SU-DHL-6 (cell line): Measurements from ENCODE around the gene CYP2D6.
"Not testable (repeated sequence)": the region's sequence is repeated elsewhere in the genome, so short reads cannot be mapped to it uniquely, and the experiment has no call there.

Source experiments
- H2AFZ ChIP-seq: fragments of 200-600 bp; sonication (generic); 2 replicates; pipeline ENCODE4 v1.6.1; 2014; ENCODE audit warnings: low read depth, mild to moderate bottlenecking, moderate library complexity, mixed read lengths, antibody characterized with exemption, low read length; ENCODE audit not compliant: severe bottlenecking
- H3F3A ChIP-seq: fragments of 200-600 bp; shearing (Covaris generic); 2 replicates; pipeline ENCODE4 v1.6.0; 2016; ENCODE audit warnings: antibody characterized with exemption, mild to moderate bottlenecking; ENCODE audit not compliant: insufficient read depth
- H3K27ac ChIP-seq: fragments of 200-600 bp; sonication (generic); 2 replicates; pipeline ENCODE4 v1.5.1; 2016; ENCODE audit warnings: low read depth, mild to moderate bottlenecking, low read length, moderate library complexity, mixed read lengths
- H3K27me3 ChIP-seq: fragments of 200-600 bp; sonication (generic), shearing (Covaris generic); 2 replicates; pipeline ENCODE4 v1.6.0; 2014; ENCODE audit warnings: mild to moderate bottlenecking, low read length
- H3K36me3 ChIP-seq: fragments of 200-600 bp; sonication (generic); 2 replicates; pipeline ENCODE4 v1.6.1; 2014; ENCODE audit warnings: mild to moderate bottlenecking, low read length, mixed read lengths
- H3K4me2 ChIP-seq: fragments of 300-600, 200-600 bp; shearing (Covaris generic), sonication (generic); 2 replicates; pipeline ENCODE4 v1.6.0; 2014; ENCODE audit warnings: low read length, low read depth, mild to moderate bottlenecking; ENCODE audit not compliant: poor library complexity, severe bottlenecking
- H3K4me3 ChIP-seq: fragments of 200-600 bp; sonication (generic); 2 replicates; pipeline ENCODE4 v1.5.1; 2014; ENCODE audit warnings: antibody characterized with exemption, low read length, mild to moderate bottlenecking, mixed read lengths; ENCODE audit not compliant: insufficient read depth, poor library complexity, severe bottlenecking
- H3K79me2 ChIP-seq: fragments of 200-600 bp; sonication (generic); 2 replicates; pipeline ENCODE4 v1.6.1; 2014; ENCODE audit warnings: mild to moderate bottlenecking, low read length, moderate library complexity; ENCODE audit not compliant: insufficient read depth
- H3K9ac ChIP-seq: fragments of 200-600 bp; sonication (generic); 2 replicates; pipeline ENCODE4 v1.7.0; 2014; ENCODE audit warnings: mild to moderate bottlenecking, low read length
- H3K9me2 ChIP-seq: fragments of 200-600 bp; sonication (generic); replicated peaks from 2 replicates; pipeline ENCODE4 v1.6.1; 2014; ENCODE audit warnings: low read length; ENCODE audit not compliant: insufficient read depth
- H3K9me3 ChIP-seq: fragments of 200-600 bp; sonication (generic); 2 replicates; pipeline ENCODE4 v1.6.1; 2014; ENCODE audit warnings: low read length, mixed read lengths; ENCODE audit not compliant: insufficient read depth
- H4K20me1 ChIP-seq: fragments of 200-600 bp; sonication (generic); 2 replicates; pipeline ENCODE4 v1.6.1; 2014; ENCODE audit warnings: low read depth, mild to moderate bottlenecking, antibody characterized with exemption, low read length, moderate library complexity, mixed read lengths
- CTCF ChIP-seq: fragments of 200-600 bp; sonication (generic); IDR thresholded peaks from one replicate; pipeline ENCODE4 v1.5.1; 2017; ENCODE audit warnings: antibody characterized with exemption, mild to moderate bottlenecking, low read length, moderate library complexity; ENCODE audit not compliant: insufficient read depth, poor library complexity, severe bottlenecking
- EZH2phosphoT487 ChIP-seq: fragments of 200-600 bp; sonication (generic), shearing (Covaris generic); conservative IDR thresholded peaks from 2 replicates; pipeline ENCODE4 v1.6.1; 2018; ENCODE audit warnings: mild to moderate bottlenecking, antibody characterized with exemption, low read length, moderate library complexity, mixed read lengths

Gene CYP2D6

GRCh38 chr22:42152661-42153270 is 22.2 kb upstream of the CYP2D6 start:
- no peaks in the 10 kb centered on the region for H4K20me1 ChIP-seq
- H2AFZ ChIP-seq, result no peak overlapping the region
- H3K9ac ChIP-seq, result no peak overlapping the region
- H3K9me2 ChIP-seq, result no peaks in the 10 kb centered on the region
- H3K9me3 ChIP-seq, result no peaks in the 10 kb centered on the region
- H3K36me3 ChIP-seq, result no peaks in the 10 kb centered on the region
- no peaks in the 10 kb centered on the region for H3F3A ChIP-seq
- H3K4me2 ChIP-seq, result no peak overlapping the region
- no peak overlapping the region for H3K4me3 ChIP-seq
- TF ChIP-seq CTCF, result no peak
- TF ChIP-seq EZH2phosphoT487, result no peak
- H3K79me2 ChIP-seq, result no peaks in the 10 kb centered on the region
- no peaks in the 10 kb centered on the region for H3K27me3 ChIP-seq
- H3K27ac ChIP-seq, result no peak overlapping the region

DNA sequence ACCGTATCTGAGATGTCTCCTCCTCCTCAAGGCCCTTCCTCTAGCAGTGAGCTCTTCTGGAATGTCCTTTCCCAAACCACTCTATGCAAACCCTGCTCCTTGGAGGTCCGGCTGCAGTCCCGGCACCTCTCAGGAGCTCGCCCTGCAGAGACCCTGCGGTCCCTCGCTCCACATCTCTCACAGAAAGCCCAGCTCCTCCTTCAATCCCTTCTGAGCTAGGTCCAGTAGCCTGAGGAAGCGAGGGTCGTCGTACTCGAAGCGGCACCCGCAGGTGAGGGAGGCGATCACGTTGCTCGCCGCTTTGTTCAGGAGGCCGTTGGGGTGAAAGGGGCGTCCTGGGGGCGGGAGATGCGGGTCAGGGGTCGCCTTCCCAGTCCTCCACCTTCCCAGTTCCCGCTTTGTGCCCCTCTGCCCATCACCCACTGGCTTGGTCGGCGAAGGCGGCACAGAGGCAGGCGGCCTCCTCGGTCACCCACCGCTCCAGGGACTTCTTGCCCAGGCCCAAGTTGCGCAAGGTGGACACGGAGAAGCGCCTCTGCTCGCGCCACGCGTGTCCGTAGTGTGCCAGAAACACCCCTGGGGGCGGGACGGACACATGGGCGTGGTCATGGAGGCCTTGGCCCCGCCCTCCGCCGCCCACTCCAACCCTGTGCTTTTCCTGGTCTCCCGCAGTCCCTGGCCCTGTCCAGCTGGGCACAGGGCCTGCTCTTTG is 21.5 kb upstream of the CYP2D6 start:
- H3K4me3 ChIP-seq, result no peak overlapping the region
- no peaks in the 10 kb centered on the region for H4K20me1 ChIP-seq
- H3K79me2 ChIP-seq, result no peaks in the 10 kb centered on the region
- no peak overlapping the region for H2AFZ ChIP-seq
- no peak overlapping the region for H3K4me2 ChIP-seq
- H3K9me2 ChIP-seq, result no peaks in the 10 kb centered on the region
- no peaks in the 10 kb centered on the region for H3F3A ChIP-seq
- H3K36me3 ChIP-seq, result no peaks in the 10 kb centered on the region
- no peaks in the 10 kb centered on the region for H3K27me3 ChIP-seq
- H3K27ac ChIP-seq, result no peak overlapping the region
- H3K9me3 ChIP-seq, result no peaks in the 10 kb centered on the region
- no peak overlapping the region for H3K9ac ChIP-seq
- no peak for TF ChIP-seq EZH2phosphoT487
- TF ChIP-seq CTCF, result no peak

DNA sequence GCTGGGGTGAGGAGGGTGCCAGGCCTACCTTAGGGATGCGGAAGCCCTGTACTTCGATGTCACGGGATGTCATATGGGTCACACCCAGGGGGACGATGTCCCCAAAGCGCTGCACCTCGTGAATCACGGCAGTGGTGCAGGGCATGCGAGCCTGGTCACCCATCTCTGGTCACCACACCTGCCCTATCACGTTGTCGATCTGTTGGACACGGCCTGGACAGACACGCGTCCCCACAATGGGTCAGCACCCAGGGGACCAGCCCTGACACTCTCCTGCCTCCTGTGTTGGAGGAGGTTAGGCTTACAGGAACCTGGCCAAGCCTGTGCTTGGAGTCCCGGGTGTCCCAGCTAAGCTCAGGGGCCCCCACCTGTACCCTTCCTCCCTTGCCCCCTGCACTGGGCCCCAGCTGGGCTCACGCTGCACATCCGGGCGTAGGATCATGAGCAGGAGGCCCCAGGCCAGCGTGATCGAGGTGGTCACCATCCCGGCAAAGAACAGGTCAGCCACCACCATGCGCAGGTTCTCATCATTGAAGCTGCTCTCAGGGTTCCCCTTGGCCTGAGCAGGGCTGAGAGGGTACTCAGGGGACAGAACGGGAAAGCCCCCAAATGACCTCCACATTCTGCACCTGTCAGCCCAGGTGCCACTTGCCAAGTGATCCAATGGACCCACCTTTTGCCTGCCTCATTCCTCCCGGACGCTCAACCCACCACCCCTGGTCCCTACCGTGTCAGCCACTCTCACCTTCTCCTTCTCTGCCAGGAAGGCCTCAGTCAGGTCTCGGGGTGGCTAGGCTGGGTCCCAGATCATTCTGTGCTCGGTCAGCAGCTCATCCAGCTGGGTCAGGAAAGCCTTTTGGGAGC is 20.3 kb upstream of the CYP2D6 start:
- no peaks in the 10 kb centered on the region for H3K9me3 ChIP-seq
- H3K9me2 ChIP-seq, result no peaks in the 10 kb centered on the region
- H3K36me3 ChIP-seq, result no peaks in the 10 kb centered on the region
- no peak overlapping the region for H3K4me2 ChIP-seq
- H2AFZ ChIP-seq, result no peak overlapping the region
- H3K9ac ChIP-seq, result no peak overlapping the region
- no peak overlapping the region for H3K27ac ChIP-seq
- H3K79me2 ChIP-seq, result no peaks in the 10 kb centered on the region
- H3K4me3 ChIP-seq, result no peak overlapping the region
- no peaks in the 10 kb centered on the region for H4K20me1 ChIP-seq
- TF ChIP-seq CTCF (no peak), EZH2phosphoT487 (no peak)
- H3K27me3 ChIP-seq, result no peaks in the 10 kb centered on the region
- H3F3A ChIP-seq, result no peaks in the 10 kb centered on the region

GRCh38 chr22:42149798-42150197 is 19.2 kb upstream of the CYP2D6 start:
- H3K27me3 ChIP-seq, H3K4me3 ChIP-seq, H3K4me2 ChIP-seq, H3K9me2 ChIP-seq, H3K79me2 ChIP-seq, H3K27ac ChIP-seq, H3K9ac ChIP-seq, H2AFZ ChIP-seq, H3F3A ChIP-seq, H4K20me1 ChIP-seq, H3K36me3 ChIP-seq, H3K9me3 ChIP-seq: not testable (repeated sequence)
